ENCODE results near the gene PKMYT1.

PKMYT1 gene

GRCh38 chr16:3004781-3005284 is 24.6 kb upstream of the PKMYT1 start:
- DNase-seq (ENCODE audit: low read depth): no peak
- H3K4me3 ChIP-seq (ENCODE audit: low read depth, low read length): no peak overlapping the region
- TF ChIP-seq, protein P1, sequence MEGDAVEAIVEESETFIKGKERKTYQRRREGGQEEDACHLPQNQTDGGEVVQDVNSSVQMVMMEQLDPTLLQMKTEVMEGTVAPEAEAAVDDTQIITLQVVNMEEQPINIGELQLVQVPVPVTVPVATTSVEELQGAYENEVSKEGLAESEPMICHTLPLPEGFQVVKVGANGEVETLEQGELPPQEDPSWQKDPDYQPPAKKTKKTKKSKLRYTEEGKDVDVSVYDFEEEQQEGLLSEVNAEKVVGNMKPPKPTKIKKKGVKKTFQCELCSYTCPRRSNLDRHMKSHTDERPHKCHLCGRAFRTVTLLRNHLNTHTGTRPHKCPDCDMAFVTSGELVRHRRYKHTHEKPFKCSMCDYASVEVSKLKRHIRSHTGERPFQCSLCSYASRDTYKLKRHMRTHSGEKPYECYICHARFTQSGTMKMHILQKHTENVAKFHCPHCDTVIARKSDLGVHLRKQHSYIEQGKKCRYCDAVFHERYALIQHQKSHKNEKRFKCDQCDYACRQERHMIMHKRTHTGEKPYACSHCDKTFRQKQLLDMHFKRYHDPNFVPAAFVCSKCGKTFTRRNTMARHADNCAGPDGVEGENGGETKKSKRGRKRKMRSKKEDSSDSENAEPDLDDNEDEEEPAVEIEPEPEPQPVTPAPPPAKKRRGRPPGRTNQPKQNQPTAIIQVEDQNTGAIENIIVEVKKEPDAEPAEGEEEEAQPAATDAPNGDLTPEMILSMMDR (IDR thresholded peaks at IDR 0.05; ENCODE audit: low read depth, low read length, missing control alignments): no peak

- DNase-seq (ENCODE audit: low read depth): no peak
- TF ChIP-seq, protein P1 (IDR thresholded peaks at IDR 0.05; ENCODE audit: low read depth, low read length, missing control alignments): no peak
- no peak overlapping the region; the same call in 1 of the 2 replicates for H3K4me3 ChIP-seq (ENCODE audit: low read depth, low read length)
These were observed 24.1 kb upstream of the PKMYT1 start for GRCh38 chr16:3004319-3004718.

DNA sequence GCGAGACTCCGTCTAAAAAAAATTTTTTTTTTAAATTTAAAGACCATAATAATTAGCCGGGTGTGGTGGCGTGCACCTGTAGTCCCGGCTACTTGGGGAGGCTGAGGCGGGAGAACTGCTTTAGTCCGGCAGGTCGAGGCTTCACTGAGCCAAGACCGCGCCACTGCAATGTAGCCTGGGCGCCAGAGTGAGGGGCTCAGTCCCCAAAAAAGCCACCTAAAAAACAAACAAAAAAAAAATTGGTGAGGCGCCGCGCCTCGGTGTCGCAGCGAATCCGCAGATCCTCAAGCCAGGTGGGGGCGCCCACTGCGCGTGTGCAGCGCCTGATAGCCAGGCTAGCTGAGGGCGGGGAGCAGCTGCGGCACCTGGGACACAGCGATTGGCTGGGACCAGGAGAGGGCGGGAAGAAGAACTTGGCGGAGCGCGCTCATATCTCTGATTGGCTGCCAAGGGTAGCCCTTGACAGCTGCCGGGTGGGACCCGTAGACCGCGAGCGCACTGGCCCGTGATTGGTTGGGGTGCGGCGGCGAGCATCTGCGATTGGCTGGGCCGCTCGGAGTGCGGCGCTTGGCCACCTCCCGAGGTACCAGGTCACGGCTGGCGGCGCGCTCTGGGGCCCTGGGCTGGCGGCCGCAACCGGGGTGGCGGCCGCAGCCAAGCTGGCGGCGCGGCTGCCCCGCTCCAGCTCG is 23.5 kb upstream of the PKMYT1 start:
- H3K4me3 ChIP-seq (ENCODE audit: low read depth, low read length): no peak overlapping the region; the same call in 1 of the 2 replicates
- TF ChIP-seq, protein P1 (IDR thresholded peaks at IDR 0.05; ENCODE audit: low read depth, low read length, missing control alignments): peak; percentile 34
- peak; percentile 96 for DNase-seq (ENCODE audit: low read depth)

DNA sequence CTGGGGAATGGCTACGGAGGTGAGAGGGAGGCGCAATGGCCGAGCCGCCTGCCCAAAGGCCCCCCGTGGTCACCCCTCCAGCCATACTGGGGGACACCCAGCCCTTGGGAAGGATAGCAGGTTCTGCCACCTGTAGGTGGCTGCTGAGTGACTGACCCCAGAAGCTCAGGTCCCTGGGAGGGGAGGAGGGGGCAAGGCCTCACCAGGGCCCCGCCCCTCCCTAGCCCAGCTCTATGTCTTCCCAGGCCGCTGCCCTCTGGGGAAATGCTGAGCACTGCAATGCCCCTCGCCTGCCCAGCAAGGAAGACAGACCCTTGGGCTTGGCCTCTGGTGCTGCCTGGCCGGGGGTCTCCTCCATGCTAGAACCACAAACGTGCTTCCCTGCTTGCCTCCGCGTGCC is 21.1 kb upstream of the PKMYT1 start:
- TF ChIP-seq, protein P1 (IDR thresholded peaks at IDR 0.05; ENCODE audit: low read depth, low read length, missing control alignments): no peak

GRCh38 chr16:3000540-3000939 is 20.3 kb upstream of the PKMYT1 start:
- DNase-seq (ENCODE audit: low read depth): no peak
- TF ChIP-seq, protein P1 (IDR thresholded peaks at IDR 0.05; ENCODE audit: low read depth, low read length, missing control alignments): no peak
- no peak overlapping the region for H3K4me3 ChIP-seq (ENCODE audit: low read depth, low read length)

More for the DNA sequence above, 21.1 kb upstream of the PKMYT1 start:
- DNase-seq (ENCODE audit: low read depth): no peak
- H3K4me3 ChIP-seq (ENCODE audit: low read depth, low read length): no peak overlapping the region

- DNase-seq (ENCODE audit: low read depth): no peak
- H3K4me3 ChIP-seq (ENCODE audit: low read depth, low read length): no peak overlapping the region
- TF ChIP-seq, protein P1 (IDR thresholded peaks at IDR 0.05; ENCODE audit: low read depth, low read length, missing control alignments): no peak
These were observed 19.7 kb upstream of the PKMYT1 start for GRCh38 chr16:2999929-3000328.

GRCh38 chr16:2996298-2996697 is 16.1 kb upstream of the PKMYT1 start:
- H3K4me3 ChIP-seq (ENCODE audit: low read depth, low read length): no peak overlapping the region
- TF ChIP-seq, protein P1 (IDR thresholded peaks at IDR 0.05; ENCODE audit: low read depth, low read length, missing control alignments): no peak

More at GRCh38 chr16:2996298-2996697, 16.1 kb upstream of the PKMYT1 start:
- DNase-seq (ENCODE audit: low read depth): no peak

Data from GM12864 (cell line).